Measurements from ENCODE around the gene UBE2S.

The UBE2S gene

DNA sequence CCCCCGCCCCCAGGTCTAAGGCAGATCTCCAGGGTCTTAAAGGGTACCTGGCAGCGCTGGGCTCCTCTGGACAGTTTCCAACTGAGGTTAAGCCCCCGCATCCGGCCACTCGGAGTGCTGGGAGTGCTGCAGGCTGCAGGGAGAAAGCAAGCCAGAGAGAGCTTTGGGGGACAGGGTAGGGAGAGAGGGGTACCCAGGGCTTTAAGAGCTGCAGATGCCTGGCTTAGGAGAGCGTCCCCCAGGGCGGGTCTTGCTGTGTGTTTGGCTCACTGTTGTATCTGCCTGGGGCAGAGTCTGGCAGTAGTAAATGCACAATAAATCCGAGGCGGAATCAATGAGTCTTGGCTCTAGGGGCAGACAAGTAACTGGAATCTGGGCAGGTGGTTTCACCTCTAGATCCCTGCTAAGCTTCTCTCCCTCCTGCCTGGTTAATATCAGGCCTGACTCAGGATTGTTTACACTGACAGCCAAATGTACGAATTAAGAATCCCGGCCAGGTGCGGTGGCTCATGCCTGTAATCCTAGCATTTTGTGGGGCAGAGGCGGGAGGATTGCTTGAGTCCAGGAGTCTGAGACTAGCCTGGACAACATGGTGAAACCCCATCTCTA is 52.3 kb downstream of the UBE2S start:
- H3K36me3 ChIP-seq (ENCODE audit: low read depth), result no peaks in the 10 kb centered on the region
- peak overlapping the region; percentile 41 for H3K27ac ChIP-seq (ENCODE audit: poor library complexity, severe bottlenecking)
- TF ChIP-seq, protein P1, sequence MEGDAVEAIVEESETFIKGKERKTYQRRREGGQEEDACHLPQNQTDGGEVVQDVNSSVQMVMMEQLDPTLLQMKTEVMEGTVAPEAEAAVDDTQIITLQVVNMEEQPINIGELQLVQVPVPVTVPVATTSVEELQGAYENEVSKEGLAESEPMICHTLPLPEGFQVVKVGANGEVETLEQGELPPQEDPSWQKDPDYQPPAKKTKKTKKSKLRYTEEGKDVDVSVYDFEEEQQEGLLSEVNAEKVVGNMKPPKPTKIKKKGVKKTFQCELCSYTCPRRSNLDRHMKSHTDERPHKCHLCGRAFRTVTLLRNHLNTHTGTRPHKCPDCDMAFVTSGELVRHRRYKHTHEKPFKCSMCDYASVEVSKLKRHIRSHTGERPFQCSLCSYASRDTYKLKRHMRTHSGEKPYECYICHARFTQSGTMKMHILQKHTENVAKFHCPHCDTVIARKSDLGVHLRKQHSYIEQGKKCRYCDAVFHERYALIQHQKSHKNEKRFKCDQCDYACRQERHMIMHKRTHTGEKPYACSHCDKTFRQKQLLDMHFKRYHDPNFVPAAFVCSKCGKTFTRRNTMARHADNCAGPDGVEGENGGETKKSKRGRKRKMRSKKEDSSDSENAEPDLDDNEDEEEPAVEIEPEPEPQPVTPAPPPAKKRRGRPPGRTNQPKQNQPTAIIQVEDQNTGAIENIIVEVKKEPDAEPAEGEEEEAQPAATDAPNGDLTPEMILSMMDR (IDR thresholded peaks at IDR 0.05; ENCODE audit: poor library complexity, severe bottlenecking), result no peak
- H3K27me3 ChIP-seq (ENCODE audit: insufficient read depth, poor library complexity, severe bottlenecking), result no peaks in the 10 kb centered on the region
- H3K4me3 ChIP-seq (ENCODE audit: severe bottlenecking), result no peak overlapping the region
- DNase-seq (ENCODE audit: low spot score) (no peak), ATAC-seq (ENCODE audit: low read depth) (peak; percentile 38)
- H3K4me1 ChIP-seq (ENCODE audit: insufficient read depth, poor library complexity, severe bottlenecking), result peaks cover 13% of the 10 kb centered on the region
- no peaks in the 10 kb centered on the region for H3K9me3 ChIP-seq (ENCODE audit: severe bottlenecking)

GRCh38 chr19:55354698-55355212 is 52.8 kb downstream of the UBE2S start, which contains the start of gene COX6B2:
TSS of gene COX6B2 (minus strand) at chr19:55354719. CDS start at chr19:55354521, 198 bp downstream.
- DNase-seq (ENCODE audit: low spot score) (no peak), ATAC-seq (ENCODE audit: low read depth) (no peak)
- Histone ChIP-seq H3K36me3 (ENCODE audit: low read depth) (no peaks in the 10 kb centered on the region), H3K4me3 (ENCODE audit: severe bottlenecking) (peak within 1 kb of the TSS; percentile 34), H3K27me3 (ENCODE audit: insufficient read depth, poor library complexity, severe bottlenecking) (no peaks in the 10 kb centered on the region), H3K4me1 (ENCODE audit: insufficient read depth, poor library complexity, severe bottlenecking) (peaks cover 13% of the 10 kb centered on the region), H3K27ac (ENCODE audit: poor library complexity, severe bottlenecking) (peak within 1 kb of the TSS; percentile 41), H3K9me3 (ENCODE audit: severe bottlenecking) (no peaks in the 10 kb centered on the region)
- TF ChIP-seq, protein P1 (IDR thresholded peaks at IDR 0.05; ENCODE audit: poor library complexity, severe bottlenecking), result no peak

- Histone ChIP-seq H3K4me3 (ENCODE audit: severe bottlenecking) (peak overlapping the region; percentile 34), H3K36me3 (ENCODE audit: low read depth) (no peaks in the 10 kb centered on the region), H3K4me1 (ENCODE audit: insufficient read depth, poor library complexity, severe bottlenecking) (peaks cover 13% of the 10 kb centered on the region), H3K27me3 (ENCODE audit: insufficient read depth, poor library complexity, severe bottlenecking) (no peaks in the 10 kb centered on the region), H3K9me3 (ENCODE audit: severe bottlenecking) (no peaks in the 10 kb centered on the region), H3K27ac (ENCODE audit: poor library complexity, severe bottlenecking) (peak overlapping the region; percentile 41)
- TF ChIP-seq, protein P1 (IDR thresholded peaks at IDR 0.05; ENCODE audit: poor library complexity, severe bottlenecking), result no peak
- ATAC-seq (ENCODE audit: low read depth) (peak; percentile 71), DNase-seq (ENCODE audit: low spot score) (peak; percentile 70)
Observed at GRCh38 chr19:55353803-55354697, 53.5 kb downstream of the UBE2S start.

DNA sequence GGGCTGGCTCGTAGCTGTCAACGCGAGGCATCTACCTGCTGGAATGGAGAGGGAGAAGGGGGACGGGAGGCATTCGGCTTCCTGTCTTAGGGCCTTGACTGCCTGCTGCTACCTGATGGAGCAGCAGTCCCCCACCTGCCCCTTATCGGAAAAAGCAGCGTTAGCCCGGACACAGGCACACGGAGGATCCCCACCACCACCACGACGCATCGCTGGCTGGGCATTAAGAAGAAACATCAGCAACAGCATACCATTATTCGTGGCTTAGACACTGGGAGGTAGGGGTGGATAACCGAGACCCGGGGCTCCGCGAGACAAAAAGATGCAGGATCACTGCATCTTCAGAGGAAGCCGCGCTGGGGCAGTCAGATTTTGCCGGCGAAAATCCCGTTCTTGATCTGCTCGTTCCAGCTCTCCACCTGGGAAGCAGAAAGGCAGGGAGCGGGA is 54.2 kb downstream of the UBE2S start:
- DNase-seq (ENCODE audit: low spot score) (no peak), ATAC-seq (ENCODE audit: low read depth) (peak; percentile 7; the same call in 2 of the 3 replicates)
- H3K27ac ChIP-seq (ENCODE audit: poor library complexity, severe bottlenecking), result no peak overlapping the region
- H3K36me3 ChIP-seq (ENCODE audit: low read depth), result no peaks in the 10 kb centered on the region
- TF ChIP-seq, protein P1 (IDR thresholded peaks at IDR 0.05; ENCODE audit: poor library complexity, severe bottlenecking), result no peak
- H3K9me3 ChIP-seq (ENCODE audit: severe bottlenecking), result no peaks in the 10 kb centered on the region
- H3K4me1 ChIP-seq (ENCODE audit: insufficient read depth, poor library complexity, severe bottlenecking), result peaks cover 13% of the 10 kb centered on the region
- no peaks in the 10 kb centered on the region for H3K27me3 ChIP-seq (ENCODE audit: insufficient read depth, poor library complexity, severe bottlenecking)
- H3K4me3 ChIP-seq (ENCODE audit: severe bottlenecking), result peak overlapping the region; percentile 34

All from RWPE2 (cell line).